HG03565 (cell line): Measurements from ENCODE around the gene TRAF1.

Experiments
- ATAC-seq: cut with Tn5 transposase; IDR thresholded peaks from one replicate; pipeline ENCODE4 v1.9.1; 2021; ENCODE audit warnings: mild to moderate bottlenecking, moderate library complexity; ENCODE audit not compliant: unreplicated experiment

TRAF1 gene

GRCh38 chr9:120890320-120891244, 36.0 kb downstream of the TRAF1 start:
- no peak for ATAC-seq

- no peak for ATAC-seq
Observed at GRCh38 chr9:120889606-120890271, 36.9 kb downstream of the TRAF1 start.

DNA sequence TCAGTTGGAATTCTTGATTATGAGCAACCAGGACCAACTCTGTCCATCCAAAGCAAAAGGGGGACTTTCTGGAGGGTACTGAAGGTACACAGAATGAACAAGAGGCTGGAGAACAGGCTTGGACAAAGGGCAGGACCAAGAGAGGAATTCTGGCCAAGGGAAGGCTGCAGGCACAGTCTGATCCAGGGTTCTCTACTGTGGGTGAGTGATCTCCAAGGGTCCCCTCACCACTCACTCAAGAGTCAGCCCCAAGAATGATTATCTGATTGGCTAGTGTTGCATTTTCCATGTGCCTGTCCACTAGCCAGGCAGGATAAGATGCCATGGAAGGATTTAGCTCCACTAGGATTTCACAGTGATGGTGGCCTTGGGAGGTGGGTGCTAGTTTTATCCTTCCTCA, 38.0 kb downstream of the TRAF1 start:
- ATAC-seq: no peak

- ATAC-seq: no peak
Observed at GRCh38 chr9:120886490-120886967, 40.1 kb downstream of the TRAF1 start.

DNA sequence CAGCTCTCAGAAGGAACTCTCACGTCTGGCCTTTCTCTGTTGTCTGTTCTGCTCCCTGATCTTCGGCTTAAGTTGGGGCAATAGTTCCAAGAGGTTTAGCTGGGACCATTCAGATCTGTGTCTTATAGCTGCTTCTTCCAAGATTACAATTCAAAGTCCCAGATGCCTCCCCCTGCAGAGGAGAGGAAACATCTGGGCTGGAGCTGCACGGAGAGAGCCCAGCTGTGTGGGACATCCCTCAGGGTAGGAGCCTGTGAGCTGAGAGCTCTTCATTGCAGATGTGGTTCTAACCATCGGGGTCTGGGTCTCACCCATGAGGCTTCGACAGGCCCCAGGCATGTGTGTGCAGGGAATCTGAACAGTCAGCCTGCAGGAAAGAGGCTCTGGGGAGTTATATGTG, 40.6 kb downstream of the TRAF1 start:
- no peak for ATAC-seq

DNA sequence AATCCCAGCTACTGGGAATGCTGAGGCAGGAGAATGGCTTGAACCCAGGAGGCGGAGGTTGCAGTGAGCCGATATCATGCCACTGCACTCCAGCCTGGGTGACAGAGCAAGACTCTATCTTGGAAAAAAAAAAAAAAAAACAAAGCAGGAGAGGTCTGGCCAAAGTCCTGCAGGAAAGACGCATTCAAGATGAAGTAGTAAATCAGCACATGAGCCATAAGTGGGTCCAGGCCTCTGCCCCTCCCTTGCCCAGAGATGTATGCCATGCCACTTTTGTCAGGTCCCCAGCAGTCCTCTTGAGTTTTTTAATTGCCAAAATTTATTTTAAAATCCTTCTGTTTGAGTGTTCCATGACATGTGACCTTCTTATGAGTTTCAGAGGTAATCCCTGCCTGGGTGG, 41.1 kb downstream of the TRAF1 start:
- ATAC-seq: no peak

GRCh38 chr9:120883608-120883996, 43.0 kb downstream of the TRAF1 start:
- no peak for ATAC-seq

DNA sequence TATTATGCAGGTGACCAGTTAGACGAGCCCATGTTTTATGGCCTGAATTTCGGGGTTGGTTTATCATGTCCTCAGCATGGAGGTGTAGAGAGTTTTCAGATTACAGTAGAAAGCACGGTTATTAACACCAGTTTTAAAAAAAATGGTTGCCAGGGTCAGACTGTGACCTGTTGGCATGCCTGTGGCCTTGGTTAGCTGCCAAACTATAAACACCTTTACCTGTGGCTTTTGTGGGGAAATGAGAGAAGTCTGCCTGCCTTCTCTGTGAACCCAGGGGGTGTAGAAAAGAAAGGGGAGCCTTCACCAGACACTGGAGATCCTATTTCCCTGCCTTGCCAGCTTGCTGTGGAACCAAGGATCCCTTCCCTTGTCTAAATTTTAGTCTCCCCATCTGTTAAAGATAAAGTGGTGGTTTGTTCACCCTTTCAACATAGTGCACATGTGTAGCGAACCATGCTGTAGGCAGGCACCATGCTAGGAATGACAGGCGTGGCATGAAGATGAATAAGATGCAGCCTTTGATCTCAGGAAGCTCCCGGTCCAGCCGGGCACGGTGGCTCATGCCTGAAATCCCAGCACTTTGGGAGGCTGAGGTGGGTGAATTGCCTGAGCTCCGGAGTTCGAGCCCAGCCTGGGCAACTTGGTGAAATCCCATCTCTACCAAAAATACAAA, 43.5 kb downstream of the TRAF1 start:
- ATAC-seq: no peak

DNA sequence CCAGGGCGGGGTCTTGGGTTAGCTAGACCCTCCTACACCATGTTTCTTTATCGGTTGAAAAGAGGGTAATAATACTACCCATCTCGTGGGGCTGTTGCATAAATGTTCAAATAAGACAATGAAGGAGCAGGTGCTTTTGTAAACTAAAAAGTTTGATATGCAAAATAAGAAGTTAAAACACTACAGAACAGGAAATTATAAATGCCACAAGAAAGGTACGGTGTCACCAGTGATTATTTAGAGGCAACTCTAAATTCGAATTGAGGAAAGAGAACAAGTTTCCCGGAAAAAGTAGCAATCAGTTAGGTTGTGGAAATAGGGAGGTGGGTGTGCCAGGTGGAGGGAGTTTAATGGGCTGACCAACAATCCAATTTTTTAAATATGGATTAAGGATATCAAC, 47.1 kb downstream of the TRAF1 start:
- ATAC-seq: no peak

DNA sequence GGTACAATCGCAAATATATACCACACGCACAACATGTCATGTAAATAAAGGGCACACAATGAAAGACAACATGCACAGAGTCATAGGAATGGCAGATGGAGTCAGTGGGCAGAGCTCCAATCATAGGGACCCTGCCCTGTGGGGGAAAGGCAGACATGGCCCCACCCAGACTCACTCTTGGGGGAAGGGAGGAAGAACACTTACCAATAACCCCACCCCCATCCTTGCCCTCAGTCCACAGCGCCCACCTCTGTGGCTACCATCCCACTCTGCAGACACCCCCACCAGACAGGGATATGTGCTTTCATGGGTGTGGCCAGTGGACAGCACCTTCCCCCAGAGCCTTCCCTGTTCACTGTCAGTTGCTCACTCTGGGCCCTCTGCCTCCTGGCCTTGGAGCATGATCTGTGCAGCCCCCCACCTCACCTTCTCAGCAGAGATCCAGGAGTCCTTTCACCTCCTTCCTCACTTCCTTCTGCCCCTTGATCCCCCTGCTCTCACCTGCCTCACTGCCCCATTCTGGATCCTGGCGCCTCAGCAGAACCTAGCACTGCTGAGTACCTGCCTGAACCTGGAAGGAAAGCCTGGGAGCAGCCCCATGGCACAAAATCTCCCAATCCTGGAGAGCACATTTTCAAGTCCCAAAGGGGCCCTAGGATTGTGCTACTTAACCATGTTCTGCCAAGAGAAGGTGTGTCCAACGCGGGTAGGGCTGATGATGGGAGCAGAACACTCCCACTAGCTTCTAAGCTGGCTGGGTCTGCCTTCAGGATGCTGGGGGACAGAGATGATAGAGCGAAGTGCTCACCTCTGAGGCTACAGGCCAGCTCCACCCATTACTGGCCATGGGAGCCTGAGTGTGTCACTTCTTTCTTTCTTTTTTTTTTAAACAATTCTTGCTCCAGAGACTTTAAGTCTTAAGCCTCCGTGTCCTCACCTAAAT, 48.1 kb downstream of the TRAF1 start:
- ATAC-seq: no peak

DNA sequence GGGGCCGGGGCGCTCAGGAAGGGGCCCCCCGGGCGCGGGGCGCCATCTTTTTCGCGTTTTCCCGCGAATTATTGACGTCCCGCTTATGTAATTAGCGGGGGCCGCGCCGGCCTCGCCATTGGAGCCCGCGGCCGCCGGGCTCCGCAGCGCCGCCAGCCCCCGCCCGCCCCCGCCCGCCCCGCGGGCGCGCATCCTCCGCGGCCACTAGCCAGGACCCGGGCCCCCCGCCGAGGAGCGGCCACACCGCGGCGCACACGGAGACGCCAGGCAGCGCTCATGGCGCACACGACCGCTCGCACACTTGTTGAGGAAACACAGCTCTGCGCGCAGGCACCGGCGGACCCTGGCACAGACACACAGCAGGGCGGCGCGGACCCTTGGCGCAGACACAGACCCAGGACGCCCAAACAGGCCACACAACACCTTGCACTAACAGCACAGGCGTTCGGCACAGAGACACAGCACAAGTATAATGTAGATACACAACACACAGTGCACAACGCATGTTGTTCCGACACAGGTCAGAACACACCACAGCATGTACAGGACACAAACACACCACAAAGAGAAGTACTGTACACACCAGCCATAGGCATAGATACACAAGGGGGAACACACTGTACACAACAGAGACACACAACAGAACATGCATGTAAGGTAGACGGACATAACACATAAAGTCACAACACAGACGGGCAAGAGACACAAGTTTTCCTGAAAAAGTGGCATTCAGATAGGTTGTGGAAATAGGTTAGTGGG, 49.1 kb downstream of the TRAF1 start:
- no peak for ATAC-seq

DNA sequence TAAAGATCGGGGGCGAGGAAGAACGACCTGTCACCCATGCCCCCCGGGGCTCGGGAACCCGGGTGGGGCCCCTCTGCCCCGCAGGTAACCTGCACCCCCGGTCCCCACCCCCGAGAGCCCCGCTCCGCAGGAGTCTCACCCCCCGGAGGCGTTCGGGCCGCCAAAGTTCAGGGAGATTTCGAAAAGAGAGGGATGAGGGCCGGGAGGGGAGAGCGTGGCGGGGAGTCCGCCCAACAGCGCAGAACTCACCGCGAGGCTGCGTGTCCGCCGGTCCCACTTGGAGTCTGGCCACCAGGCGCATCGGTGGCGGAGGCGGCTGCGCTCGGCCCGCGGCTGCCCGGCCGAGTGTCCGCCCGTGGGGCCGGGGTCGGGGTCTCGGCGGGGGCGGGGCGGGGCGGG, 49.8 kb downstream of the TRAF1 start, which contains the start of gene PHF19:
TSS of gene PHF19 (minus strand) at position 347 of the 399 bp plus-strand sequence. CDS start 2,447 bp downstream, outside the sequence.
- ATAC-seq: no peak

DNA sequence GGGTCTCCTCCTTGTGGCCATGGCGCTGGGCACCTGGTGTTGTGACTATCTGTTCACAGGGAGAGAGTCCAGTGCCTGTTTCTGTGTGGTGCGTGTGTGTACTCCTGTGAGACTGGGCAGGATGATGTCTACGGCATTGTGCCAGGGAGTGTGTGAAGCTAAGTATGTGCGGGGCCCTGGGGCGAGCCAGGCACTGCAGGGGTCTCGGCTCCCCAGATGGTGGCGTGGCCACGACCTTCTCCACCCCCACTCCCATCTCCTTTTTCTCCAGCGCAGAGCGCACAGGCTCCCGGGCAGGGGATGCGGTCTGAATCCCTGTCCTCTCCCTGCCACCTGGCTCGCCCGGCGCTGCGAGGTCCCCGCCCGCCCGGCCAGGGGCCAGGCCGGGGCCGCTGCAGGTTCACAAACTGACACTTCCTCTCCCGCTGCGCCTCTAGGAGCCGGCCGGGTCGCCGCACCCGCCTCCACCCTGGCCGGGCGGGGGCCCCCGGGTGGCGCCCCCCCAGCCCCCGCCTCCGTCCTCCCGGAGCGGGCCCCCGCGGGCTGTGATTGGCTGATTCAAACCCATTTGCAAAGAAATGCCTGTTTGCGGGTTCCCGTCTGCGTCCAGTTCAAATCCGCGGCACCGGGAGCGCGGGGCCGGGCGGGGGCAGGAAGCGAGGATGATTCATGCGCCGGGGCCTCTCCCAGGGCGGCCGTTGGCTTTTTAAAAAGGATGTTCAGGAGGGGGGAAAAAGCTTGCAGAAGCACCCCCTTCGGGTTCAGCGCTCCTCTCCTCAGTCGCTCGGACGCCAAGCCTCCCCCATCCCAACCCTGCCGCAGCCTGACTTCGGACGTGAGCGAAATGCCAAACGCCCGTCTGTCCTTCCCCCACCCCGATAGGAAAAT, 50.4 kb downstream of the TRAF1 start:
- peak; percentile 53 for ATAC-seq

- no peak for ATAC-seq
Observed at GRCh38 chr9:120875643-120875953, 51.0 kb downstream of the TRAF1 start.

DNA sequence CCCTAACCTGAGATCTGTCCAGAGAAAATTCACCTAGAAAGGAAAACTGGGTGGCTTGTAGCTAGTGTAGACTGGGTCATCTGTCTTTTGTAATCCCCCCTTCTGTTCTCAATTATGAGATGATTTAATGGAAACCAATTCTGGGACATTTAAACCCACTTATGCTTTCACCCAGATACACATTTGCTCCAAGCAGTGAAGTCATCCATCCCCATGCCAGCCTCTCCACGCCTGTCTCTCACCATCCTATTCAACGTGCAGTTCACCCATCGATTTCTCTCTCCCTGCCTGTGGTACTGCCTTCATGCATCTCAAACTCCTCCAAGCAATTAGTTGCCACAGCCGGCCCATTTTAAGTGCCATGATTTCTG, 51.4 kb downstream of the TRAF1 start:
- no peak for ATAC-seq

- no peak for ATAC-seq
Observed at GRCh38 chr9:120874226-120875194, 52.1 kb downstream of the TRAF1 start.

DNA sequence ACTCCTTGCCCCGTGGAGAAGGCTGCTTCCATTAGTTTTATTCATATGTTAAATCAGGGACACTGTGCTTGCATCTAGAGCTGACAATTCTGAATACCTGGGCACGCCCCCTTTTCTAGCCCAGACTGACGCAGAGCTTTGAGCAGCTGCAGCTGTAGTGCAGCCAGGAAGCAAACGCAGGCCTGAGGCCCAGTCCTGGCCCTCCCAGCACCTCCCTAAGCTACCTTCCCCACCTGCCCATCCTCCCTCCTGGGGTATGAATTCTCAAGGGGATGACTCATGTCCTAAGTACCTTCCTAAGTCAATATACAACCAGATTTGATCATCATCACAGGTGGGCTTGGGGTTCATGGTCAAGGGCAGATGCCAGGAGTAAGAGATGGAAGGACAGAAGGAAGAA, 53.1 kb downstream of the TRAF1 start:
- ATAC-seq: no peak
